Caco-2 (cell line): ENCODE results near the gene MRRF. TPM values are rescaled to one million over a fixed set of nuclear protein-coding genes. Genes with fewer than 3 reads are reported as not detected.

ENCODE experiments used
- BruUV-seq: library from RNA; stranded (reverse); fragments of 400-500 nt; replicated peaks from 2 replicates; lab custom pipeline; 2021; lab: Mats Ljungman, UMichigan
- CTCF ChIA-PET: fragments of 300-600 bp; sonication (Branson Sonifier 250); formaldehyde crosslinking; loops from one replicate; lab custom pipeline; 2022; ENCODE audit warnings: antibody characterized with exemption; lab: Charles Lee
- POLR2A ChIA-PET: fragments of 300-600 bp; sonication (Branson Sonifier 250); formaldehyde crosslinking; loops from one replicate; lab custom pipeline; 2022; ENCODE audit warnings: antibody characterized with exemption; lab: Charles Lee
- DNase-seq, 2 experiments: peaks; one replicate each; pipeline versions ENCODE4 v3.0.0 to v3.0.0-alpha.2; 2020 to 2022
- H3K27me3 ChIP-seq: replicated peaks from 2 replicates; pipeline ENCODE4 v1.6.0; 2011; ENCODE audit warnings: low read length; ENCODE audit not compliant: control insufficient read depth, insufficient read depth
- H3K36me3 ChIP-seq: 2 replicates; pipeline ENCODE4 v1.5.1; 2011; ENCODE audit warnings: low read length; ENCODE audit not compliant: control insufficient read depth, insufficient read depth
- H3K4me1 ChIP-seq: fragments of 250-450 bp; sonication (Bioruptor Pico); 2 replicates; pipeline ENCODE4 v1.5.1; 2020; ENCODE audit warnings: mild to moderate bottlenecking
- H3K4me3 ChIP-seq: 2 replicates; pipeline ENCODE4 v1.5.1; 2011; ENCODE audit warnings: low read depth, mild to moderate bottlenecking, control low read depth, low read length
- H3K9me3 ChIP-seq: fragments of 250-450 bp; sonication (Bioruptor Pico); 2 replicates; pipeline ENCODE4 v1.5.1; 2020; ENCODE audit warnings: mild to moderate bottlenecking, moderate library complexity
- H3K27ac Mint-ChIP-seq: one replicate; pipeline ENCODE4 v1.8.0; 2022; ENCODE audit warnings: mixed read lengths; ENCODE audit not compliant: unreplicated experiment
- H3K27me3 Mint-ChIP-seq: one replicate; pipeline ENCODE4 v1.8.0; 2022; ENCODE audit warnings: mixed read lengths; ENCODE audit not compliant: insufficient read depth, unreplicated experiment
- H3K36me3 Mint-ChIP-seq: one replicate; pipeline ENCODE4 v1.8.0; 2022; ENCODE audit warnings: mild to moderate bottlenecking, mixed read lengths; ENCODE audit not compliant: insufficient read depth, unreplicated experiment
- H3K4me1 Mint-ChIP-seq: one replicate; pipeline ENCODE4 v1.8.0; 2022; ENCODE audit warnings: low read depth, mixed read lengths; ENCODE audit not compliant: unreplicated experiment
- H3K4me3 Mint-ChIP-seq: one replicate; pipeline ENCODE4 v1.8.0; 2022; ENCODE audit warnings: mild to moderate bottlenecking, moderate library complexity, mixed read lengths; ENCODE audit not compliant: unreplicated experiment
- H3K9me3 Mint-ChIP-seq: one replicate; pipeline ENCODE4 v1.8.0; 2022; ENCODE audit warnings: mixed read lengths; ENCODE audit not compliant: unreplicated experiment
- intact Hi-C: fragments of 100-400 bp; cut with micrococcal nuclease; formaldehyde crosslinking; loops from one replicate; pipeline ENCODE4 v1.10.0; 2022; ENCODE audit not compliant: unreplicated experiment
- total RNA-seq: library from RNA; stranded (reverse); gene quantifications from 2 replicates; pipeline ENCODE4 v1.2.3, GENCODE V29; 2022
- TF ChIP-seq, protein P1 (sequence below), 2 experiments: fragments of 200-600 bp in 1 of 2; IDR thresholded peaks; 1 replicate in 1 of 2; 2 replicates in 1 of 2; pipeline versions ENCODE4 v1.5.1 to v1.8.0; 2011 to 2022; ENCODE audit warnings: antibody characterized with exemption in 1 of 2, control low read depth in 1 of 2, inconsistent platforms in 1 of 2, low read depth in 1 of 2, low read length in 1 of 2, mild to moderate bottlenecking in 1 of 2, moderate library complexity in 1 of 2; ENCODE audit not compliant: insufficient read depth in 1 of 2, severe bottlenecking in 1 of 2, unreplicated experiment in 1 of 2

The MRRF gene
- total RNA-seq, 1 experiment from 2014 or later: 64.6 TPM

DNA sequence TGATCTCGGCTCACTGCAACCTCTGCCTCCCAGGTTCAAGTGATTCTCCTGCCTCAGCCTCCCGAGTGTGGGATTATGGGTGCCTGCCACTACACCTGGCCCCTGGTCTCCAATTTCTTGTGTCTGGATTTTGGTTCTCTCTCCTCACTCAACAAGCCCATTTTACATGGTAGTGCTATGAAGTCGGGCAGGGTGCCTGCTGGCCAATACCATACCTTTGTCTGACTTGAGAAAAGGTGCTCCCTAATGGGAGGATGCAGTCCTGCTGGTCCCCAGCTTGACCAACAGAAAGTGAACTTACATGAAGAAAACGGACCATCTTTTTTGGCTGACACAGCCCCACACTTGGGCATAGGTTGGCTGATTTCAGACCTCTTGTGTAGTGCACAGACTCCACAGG lies 84.5 kb downstream of the MRRF start:
- TF ChIP-seq, protein P1, sequence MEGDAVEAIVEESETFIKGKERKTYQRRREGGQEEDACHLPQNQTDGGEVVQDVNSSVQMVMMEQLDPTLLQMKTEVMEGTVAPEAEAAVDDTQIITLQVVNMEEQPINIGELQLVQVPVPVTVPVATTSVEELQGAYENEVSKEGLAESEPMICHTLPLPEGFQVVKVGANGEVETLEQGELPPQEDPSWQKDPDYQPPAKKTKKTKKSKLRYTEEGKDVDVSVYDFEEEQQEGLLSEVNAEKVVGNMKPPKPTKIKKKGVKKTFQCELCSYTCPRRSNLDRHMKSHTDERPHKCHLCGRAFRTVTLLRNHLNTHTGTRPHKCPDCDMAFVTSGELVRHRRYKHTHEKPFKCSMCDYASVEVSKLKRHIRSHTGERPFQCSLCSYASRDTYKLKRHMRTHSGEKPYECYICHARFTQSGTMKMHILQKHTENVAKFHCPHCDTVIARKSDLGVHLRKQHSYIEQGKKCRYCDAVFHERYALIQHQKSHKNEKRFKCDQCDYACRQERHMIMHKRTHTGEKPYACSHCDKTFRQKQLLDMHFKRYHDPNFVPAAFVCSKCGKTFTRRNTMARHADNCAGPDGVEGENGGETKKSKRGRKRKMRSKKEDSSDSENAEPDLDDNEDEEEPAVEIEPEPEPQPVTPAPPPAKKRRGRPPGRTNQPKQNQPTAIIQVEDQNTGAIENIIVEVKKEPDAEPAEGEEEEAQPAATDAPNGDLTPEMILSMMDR (IDR thresholded peaks at IDR 0.05; ENCODE audit: insufficient read depth in 1 of 2, low read depth in 1 of 2, low read length in 1 of 2, severe bottlenecking in 1 of 2, unreplicated experiment in 1 of 2): no peak
- Histone ChIP-seq H3K4me3 (no peak overlapping the region), H3K36me3 (no peaks in the 10 kb centered on the region), H3K27me3 (no peaks in the 10 kb centered on the region), H3K9me3 (no peaks in the 10 kb centered on the region), H3K4me1 (no peaks in the 10 kb centered on the region; the same call in 1 of the 2 replicates)
- ChIA-PET POLR2A (no interaction called here), CTCF (interaction anchor here (0.9 to 6.4 kb wide), 3 partner anchors 101 to 251 kb away, joined by 3 to 104 read pairs (median 93); no protein-coding TSS in a partner anchor)
- BruUV-seq: no TSS peak
- Mint-ChIP-seq H3K27me3 (peaks cover 4% of the 10 kb centered on the region), H3K9me3 (no peaks in the 10 kb centered on the region), H3K4me3 (no peak overlapping the region), H3K36me3 (no peaks in the 10 kb centered on the region), H3K4me1 (peaks cover 6% of the 10 kb centered on the region), H3K27ac (no peak overlapping the region)
- intact Hi-C loops: no loop called here
- DNase-seq: no peak

DNA sequence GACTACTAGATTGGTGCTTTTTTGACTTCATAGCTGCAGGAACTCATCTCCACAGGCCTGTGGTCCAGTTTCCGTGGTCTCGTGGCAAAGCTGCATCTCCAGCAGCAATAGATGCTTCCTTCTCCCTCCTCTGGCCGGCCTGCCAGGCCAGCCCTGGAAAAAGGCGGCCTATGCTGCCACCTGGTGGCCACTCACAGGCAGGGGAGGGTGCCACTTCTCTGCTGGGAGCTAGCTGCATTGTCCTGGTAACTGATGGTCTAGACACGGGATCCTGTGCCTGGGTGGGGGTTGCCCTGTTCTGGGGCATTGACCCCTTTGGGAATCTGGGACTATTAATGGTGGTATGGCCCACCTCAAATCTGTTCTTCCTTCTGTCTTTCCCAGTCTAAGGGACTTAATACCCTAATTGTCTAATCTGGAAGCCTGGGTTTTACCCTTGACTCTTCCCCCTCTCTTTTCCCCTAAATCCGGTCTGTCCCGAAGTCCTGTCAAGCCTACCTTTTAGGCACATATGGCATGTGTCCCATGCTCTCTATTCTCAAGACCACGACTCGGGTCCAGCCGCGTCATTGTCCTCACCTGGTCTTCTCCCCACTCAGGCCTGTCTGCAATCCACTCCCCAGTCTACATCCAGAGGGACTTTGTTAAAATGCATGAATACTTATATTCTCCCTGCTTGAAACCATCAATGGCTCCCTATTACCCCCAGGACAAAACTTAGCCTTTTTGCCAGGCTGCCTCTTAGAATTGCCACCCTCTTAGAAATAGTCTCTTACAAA lies 86.1 kb downstream of the MRRF start:
- TF ChIP-seq, protein P1 (IDR thresholded peaks at IDR 0.05; ENCODE audit: insufficient read depth in 1 of 2, low read depth in 1 of 2, low read length in 1 of 2, severe bottlenecking in 1 of 2, unreplicated experiment in 1 of 2): peak; percentile 94 to 95
- H3K27me3 ChIP-seq: no peaks in the 10 kb centered on the region
- DNase-seq: peak; percentile 72 to 88
- no peak overlapping the region for H3K4me3 ChIP-seq
- peaks cover 4% of the 10 kb centered on the region for H3K27me3 Mint-ChIP-seq
- no peaks in the 10 kb centered on the region for H3K9me3 ChIP-seq
- H3K27ac Mint-ChIP-seq: no peak overlapping the region
- no peaks in the 10 kb centered on the region for H3K36me3 Mint-ChIP-seq
- no peaks in the 10 kb centered on the region; the same call in 1 of the 2 replicates for H3K4me1 ChIP-seq
- CTCF ChIA-PET: interaction anchor here (0.7 to 6.4 kb wide), 11 partner anchors 11 to 460 kb away, joined by 3 to 104 read pairs (median 4); partner anchors contain the start of genes MRRF and RBM18
- no peaks in the 10 kb centered on the region for H3K9me3 Mint-ChIP-seq
- intact Hi-C loops: loop anchor here (1.0 to 5.0 kb wide), 6 partner anchors 86 to 462 kb away; partner anchors contain the start of genes MRRF and RBM18
- POLR2A ChIA-PET: interaction anchor here (0.5 kb wide), 1 partner anchor 46 kb away, joined by 7 read pairs; no protein-coding TSS in a partner anchor
- H3K4me1 Mint-ChIP-seq: peaks cover 6% of the 10 kb centered on the region
- BruUV-seq: no TSS peak
- no peaks in the 10 kb centered on the region for H3K36me3 ChIP-seq
- H3K4me3 Mint-ChIP-seq: no peak overlapping the region

DNA sequence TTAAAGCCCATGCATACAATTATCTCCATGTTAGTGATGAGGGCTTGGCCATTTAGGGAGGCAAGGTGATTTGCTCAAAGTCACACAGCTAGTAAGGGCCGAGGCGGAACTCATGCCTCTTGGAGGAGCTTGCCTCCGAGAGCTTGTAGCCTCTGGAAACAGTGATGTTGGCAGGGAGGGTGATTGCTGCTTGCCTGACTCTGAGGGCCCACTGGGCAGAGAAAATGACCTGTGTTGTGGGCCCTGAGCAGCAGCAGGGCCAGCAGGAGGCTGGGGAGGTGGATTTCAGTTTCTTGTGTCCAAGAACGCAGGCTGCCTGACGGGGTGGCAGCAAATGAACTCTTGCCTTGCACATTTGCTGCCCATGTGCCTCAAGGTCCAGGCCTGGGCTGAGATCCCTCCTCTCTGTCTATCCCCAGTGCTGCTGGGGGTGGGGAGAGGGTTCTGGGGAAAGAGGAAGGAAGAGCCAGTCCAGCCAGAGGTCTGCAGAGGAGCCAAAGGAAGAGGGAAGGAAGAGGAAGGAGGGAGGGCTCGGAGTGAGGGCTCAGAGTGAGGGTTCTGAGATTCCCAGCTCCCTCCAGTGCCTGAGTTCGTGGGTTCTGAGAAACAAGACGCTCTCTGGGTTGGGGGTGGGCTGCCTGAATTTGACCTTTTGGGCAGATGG lies 90.0 kb downstream of the MRRF start:
- no peak for DNase-seq
- intact Hi-C loops: loop anchor here (5.0 kb wide), 1 partner anchor 458 kb away; no protein-coding TSS in a partner anchor
- H3K27ac Mint-ChIP-seq: no peak overlapping the region

More for the DNA sequence above, 90.0 kb downstream of the MRRF start:
- Mint-ChIP-seq H3K4me1 (no peaks in the 10 kb centered on the region), H3K9me3 (peaks cover 11% of the 10 kb centered on the region), H3K4me3 (no peak overlapping the region), H3K36me3 (no peaks in the 10 kb centered on the region), H3K27me3 (peaks cover 6% of the 10 kb centered on the region)
- ChIA-PET POLR2A (no interaction called here), CTCF (interaction anchor here (1.4 kb wide), 1 partner anchor 230 kb away, joined by 4 read pairs; no protein-coding TSS in a partner anchor)
- no peak overlapping the region for H3K4me3 ChIP-seq
- TF ChIP-seq, protein P1 (IDR thresholded peaks at IDR 0.05; ENCODE audit: insufficient read depth in 1 of 2, low read depth in 1 of 2, low read length in 1 of 2, severe bottlenecking in 1 of 2, unreplicated experiment in 1 of 2): no peak
- BruUV-seq: no TSS peak
- H3K9me3 ChIP-seq: no peaks in the 10 kb centered on the region
- no peaks in the 10 kb centered on the region for H3K36me3 ChIP-seq
- no peaks in the 10 kb centered on the region for H3K4me1 ChIP-seq
- H3K27me3 ChIP-seq: no peaks in the 10 kb centered on the region
